Epidermal melanocyte (primary cell): ENCODE measurements around the gene PHLPP1.
A peak's percentile ranks its signal among the peaks of the same experiment; 100 is the strongest.

Experiments
- DNase-seq: peaks from one replicate; pipeline ENCODE4 v3.0.0; 2011; ENCODE audit warnings: low spot score; ENCODE audit not compliant: insufficient read length

Gene PHLPP1

GRCh38 chr18:62844850-62845643, 129.7 kb downstream of the PHLPP1 start:
- no peak for DNase-seq

DNA sequence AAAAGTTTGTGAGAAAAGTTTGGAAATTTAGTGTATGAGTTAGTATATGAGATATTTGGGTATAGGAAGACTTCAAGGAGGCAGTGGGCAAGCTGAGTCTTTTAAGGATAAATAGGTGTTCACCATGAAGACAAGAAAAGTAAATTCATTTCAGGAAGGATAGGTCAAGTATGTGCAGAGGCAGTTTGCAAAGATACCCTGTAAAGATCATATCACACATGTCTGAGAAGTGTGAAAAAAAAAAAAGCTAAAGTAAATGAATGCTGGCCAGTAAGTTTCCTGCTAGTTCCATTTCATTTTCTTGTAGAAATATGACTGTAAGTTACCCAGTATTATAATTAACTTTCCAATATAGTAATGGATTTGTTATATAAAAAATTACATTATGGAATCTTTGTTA, 131.0 kb downstream of the PHLPP1 start:
- no peak for DNase-seq

DNA sequence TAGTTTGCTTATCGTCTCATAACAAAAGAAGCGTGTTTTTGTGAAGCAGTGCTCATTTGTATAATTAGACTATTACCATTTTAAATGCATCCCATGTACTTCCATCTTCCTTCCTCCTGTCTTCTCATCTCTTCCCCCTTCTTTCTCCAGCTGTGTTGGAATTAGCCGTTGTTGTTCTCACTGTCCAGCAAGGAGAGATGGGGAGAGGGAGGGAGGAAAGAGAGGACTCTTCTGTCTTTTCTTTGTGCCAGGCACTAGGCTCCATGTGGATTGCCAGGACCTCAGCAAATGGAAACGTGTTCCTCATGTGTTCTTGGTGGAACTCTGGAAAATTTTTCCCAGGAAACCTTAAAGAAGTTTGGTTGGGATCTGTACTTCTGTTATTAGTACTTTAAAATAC, 131.7 kb downstream of the PHLPP1 start:
- no peak for DNase-seq

GRCh38 chr18:62848946-62849345, 133.6 kb downstream of the PHLPP1 start:
- DNase-seq = no peak

DNA sequence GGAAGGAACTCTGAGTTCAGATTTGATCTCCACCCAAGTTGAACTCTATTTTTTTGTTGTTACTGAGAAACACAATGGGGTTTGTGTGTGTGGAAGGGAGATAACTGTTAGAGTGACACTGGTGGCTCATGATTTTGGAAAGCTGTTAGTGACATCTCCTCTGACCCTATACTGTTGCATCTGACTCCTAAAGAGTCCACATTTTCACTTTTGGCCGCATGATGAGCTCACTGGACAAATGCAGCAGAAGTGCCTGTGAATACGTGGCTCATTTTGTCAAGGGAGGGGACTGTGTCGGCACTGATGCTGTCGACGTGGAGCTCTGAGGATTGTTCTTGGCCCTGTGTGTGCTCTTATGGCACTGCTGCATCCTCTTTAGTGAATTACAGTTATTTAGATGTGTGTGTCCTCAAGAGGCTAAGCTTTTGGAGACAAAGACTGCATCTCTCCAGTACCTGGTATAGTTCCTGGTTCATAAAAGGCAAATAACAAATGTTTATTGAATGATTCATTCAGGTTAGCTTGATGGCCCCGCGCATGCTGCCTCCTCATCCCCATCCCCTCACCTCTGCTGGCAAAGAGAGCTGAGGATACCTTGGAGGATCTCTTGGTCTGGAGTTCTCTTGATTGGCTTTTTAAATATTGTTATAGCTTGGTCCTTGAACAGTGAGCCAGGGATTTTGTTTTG, 135.4 kb downstream of the PHLPP1 start:
- no peak for DNase-seq

DNA sequence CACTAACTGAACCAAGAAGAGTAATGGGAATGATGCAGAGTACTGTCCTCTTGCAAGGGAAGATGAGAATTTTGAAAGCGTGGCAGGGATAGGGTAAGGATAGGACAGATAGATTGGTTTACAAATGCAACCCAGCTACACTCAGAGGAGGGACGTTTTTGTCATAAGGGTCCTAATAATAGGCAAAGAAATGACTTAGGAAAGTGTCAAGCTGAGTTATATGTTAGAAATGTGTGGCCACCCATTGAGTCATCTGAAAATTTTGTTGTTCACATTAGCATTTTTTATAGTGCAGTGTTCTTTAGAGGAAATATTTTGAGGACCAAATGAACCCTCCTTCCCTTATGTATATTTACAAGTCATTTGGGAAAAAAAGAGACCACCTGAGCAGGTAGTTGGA, 137.5 kb downstream of the PHLPP1 start:
- DNase-seq = no peak

DNA sequence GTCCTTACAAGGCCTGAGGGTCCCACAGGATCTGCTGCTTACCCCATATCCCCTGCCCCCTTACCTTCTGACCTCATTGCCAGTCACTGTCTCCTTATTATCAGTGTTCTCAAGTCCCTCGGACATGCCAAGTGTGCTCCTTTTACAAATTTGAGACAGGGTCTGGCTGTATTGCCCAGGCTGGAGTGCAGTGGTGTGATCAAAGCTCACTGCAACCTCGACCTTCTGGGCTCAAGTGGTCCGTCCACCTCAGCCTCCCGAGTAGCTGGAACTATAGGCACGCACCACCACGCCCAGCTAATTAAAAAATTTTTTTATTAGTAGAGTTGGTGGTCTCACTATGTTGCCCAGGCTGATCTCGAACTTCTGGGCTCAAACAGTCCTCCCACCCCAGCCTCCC, 141.0 kb downstream of the PHLPP1 start:
- no peak for DNase-seq

DNA sequence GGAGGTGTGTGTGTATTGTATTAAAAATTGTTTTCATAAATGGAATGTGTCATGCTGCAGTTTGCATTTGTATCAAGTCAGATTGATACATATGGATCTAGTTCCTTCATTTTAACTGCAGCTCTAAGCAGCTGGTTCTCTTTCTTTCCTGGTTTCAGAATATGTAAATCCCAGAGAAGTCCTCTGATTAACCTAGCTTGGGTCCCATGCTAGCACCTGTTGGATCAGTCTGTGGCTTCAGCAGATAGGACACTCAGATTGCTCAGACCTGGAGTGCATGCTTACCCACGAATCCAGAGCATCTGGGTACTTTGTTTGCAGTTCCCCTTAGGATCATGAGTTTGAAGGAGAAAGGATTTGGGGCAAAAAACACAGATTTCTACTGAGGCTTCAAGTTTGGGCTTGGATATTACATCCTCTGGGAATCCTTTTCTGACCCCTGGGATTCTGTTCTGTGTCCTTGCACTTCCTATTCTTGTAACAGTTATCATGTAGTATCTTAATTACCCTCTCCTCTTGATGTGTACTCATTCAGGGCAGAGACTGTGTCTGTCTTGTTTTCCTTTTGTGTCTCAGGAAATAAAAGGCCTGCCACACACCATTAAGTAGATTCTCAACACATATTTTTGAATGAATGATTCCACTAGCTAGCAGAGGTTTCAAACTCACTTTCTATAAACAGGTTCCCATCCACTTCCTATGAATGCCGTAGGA, 142.1 kb downstream of the PHLPP1 start:
- DNase-seq = no peak

- DNase-seq = no peak
These were observed 144.7 kb downstream of the PHLPP1 start for GRCh38 chr18:62860062-62860461.

GRCh38 chr18:62862466-62862865, 147.1 kb downstream of the PHLPP1 start:
- DNase-seq = no peak

DNA sequence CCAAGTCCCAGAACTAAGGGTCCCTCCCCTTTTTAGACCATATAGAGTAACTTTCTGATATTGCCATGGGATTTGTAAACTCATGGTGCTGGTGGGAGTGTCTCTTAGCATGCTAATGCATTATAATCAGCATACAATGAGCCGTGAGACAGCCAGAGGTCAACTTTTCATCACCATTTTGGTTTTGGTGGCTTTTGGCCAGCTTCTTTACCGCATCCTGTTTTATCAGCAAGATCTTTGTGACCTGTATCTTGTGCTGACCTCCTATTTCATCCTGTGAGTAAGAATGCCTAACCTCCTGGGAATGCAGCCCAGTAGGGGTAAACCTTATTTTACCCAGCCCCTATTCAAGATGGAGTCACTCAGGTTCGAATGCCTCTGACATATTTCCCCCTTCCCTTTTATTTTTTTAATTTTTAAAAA, 148.2 kb downstream of the PHLPP1 start:
- DNase-seq = no peak

- no peak for DNase-seq
These were observed 150.2 kb downstream of the PHLPP1 start for GRCh38 chr18:62865498-62865897.

DNA sequence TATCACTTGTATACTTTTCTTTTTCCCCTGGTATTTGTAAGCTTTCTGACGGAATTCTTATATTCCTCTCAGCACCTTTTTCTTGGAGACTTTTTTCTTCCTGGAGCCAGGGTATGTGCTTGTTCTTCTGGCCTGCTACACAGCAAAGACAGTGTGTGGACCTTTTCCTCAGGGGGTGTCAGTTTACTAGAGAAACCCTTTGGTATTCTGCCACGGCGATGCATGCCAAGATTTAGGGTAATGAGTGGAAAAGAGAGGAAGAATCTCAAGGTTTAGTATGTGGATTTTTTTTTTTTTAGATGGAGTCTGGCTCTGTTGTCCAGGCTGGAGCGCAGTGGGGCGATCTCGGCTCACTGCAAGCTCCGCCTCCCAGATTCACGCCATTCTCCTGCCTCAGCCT, 152.2 kb downstream of the PHLPP1 start:
- no peak for DNase-seq

- no peak for DNase-seq
These were observed 153.3 kb downstream of the PHLPP1 start for GRCh38 chr18:62868645-62869044.

DNA sequence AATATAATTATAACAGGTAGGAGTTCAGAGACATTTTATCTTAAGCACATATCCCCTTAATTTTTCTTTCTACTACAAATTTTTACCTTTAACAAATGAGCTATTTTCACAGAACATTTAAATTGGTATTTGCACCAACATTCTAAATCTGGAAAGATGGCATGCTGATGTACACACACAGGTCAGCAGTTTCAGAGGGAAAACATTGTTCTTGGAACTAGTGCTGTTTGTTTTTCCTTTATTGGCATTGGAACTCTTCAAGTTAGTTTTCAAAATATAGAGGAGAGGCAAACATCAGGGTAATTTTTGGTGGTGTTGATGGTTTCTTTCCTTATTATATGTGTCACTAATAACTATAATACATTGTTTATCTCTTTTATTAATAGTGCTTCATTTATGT, 155.3 kb downstream of the PHLPP1 start:
- no peak for DNase-seq

- DNase-seq = no peak
These were observed 160.0 kb downstream of the PHLPP1 start for GRCh38 chr18:62875323-62875722.

- DNase-seq = no peak
These were observed 160.8 kb downstream of the PHLPP1 start for GRCh38 chr18:62876111-62876510.

GRCh38 chr18:62876828-62877227, 161.5 kb downstream of the PHLPP1 start:
- DNase-seq = no peak

GRCh38 chr18:62877411-62878221, 162.3 kb downstream of the PHLPP1 start:
- peak; percentile 26 for DNase-seq

- no peak for DNase-seq
These were observed 163.0 kb downstream of the PHLPP1 start for GRCh38 chr18:62878305-62878704.

GRCh38 chr18:62880034-62880433, 164.7 kb downstream of the PHLPP1 start:
- no peak for DNase-seq
